ENCODE results near the gene DEPDC7. TPM values are rescaled to one million over a fixed set of nuclear protein-coding genes. Genes with fewer than 3 reads are reported as not detected.

Gene DEPDC7
- total RNA-seq: 1.4 and 1.7 TPM in 2 replicates

GRCh38 chr11:33015621-33016551, at the start of gene DEPDC7:
Gene DEPDC7, plus strand, starts transcription at chr11:33015878. Its CDS starts 78 bp downstream, at chr11:33015956.

GRCh38 chr11:33039274-33040032, 23.8 kb downstream of the DEPDC7 start, which contains the start of gene TCP11L1:
Gene TCP11L1, plus strand, starts transcription at chr11:33039572. Its CDS starts 4,202 bp downstream, at chr11:33043774.

Other genes with a start within 250 kb of the DEPDC7 start
- under 0.01 TPM in 1 of 2 replicates, not detected in the other for gene CCDC73, start 221.2 kb upstream of the DEPDC7 start, total RNA-seq
- gene PRRG4, start 186.0 kb upstream of the DEPDC7 start, total RNA-seq: 7.2 and 9.8 TPM in 2 replicates
- 13.7 and 17.5 TPM in 2 replicates for gene QSER1, start 123.1 kb upstream of the DEPDC7 start, total RNA-seq
- gene TCP11L1, start 23.7 kb downstream of the DEPDC7 start, total RNA-seq: 12.8 and 13.6 TPM in 2 replicates
- 14.5 and 20.9 TPM in 2 replicates for gene CSTF3, start 145.6 kb downstream of the DEPDC7 start, total RNA-seq
- gene HIPK3, start 241.5 kb downstream of the DEPDC7 start, total RNA-seq: 107 and 136 TPM in 2 replicates